ENCODE data around the gene AHR.

AHR gene

DNA sequence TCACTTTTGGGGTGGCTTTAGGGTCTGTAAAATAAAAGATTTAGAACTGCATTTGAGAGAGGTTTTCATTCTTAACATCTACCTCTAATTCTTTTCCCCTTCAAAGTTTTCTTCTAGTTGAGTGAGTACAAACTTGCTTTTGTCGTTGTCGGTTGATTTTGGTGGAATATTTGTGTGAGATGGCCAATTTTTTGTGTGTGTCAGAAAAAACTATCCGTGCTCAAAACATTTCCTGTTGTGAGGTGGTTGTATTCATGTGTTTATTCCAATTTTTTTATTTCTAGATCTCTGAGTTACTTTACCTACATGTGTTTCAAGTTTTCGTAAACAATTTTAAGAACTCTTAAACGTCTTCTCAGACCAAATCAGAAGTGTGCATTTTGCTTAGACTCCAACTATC is 1.6 kb downstream of the AHR start:
- H3K4me1 ChIP-seq (ENCODE audit: control insufficient read depth, insufficient read depth, low read length) = peaks cover 26% of the 10 kb centered on the region
- ChIA-PET POLR2A (interaction anchor here (1.0 kb wide), 1 partner anchor 36 kb away, joined by 3 read pairs; no protein-coding TSS in a partner anchor), CTCF (interaction anchor here (0.7 kb wide), 1 partner anchor 1033 kb away, joined by 3 read pairs; no protein-coding TSS in a partner anchor)
- no peak overlapping the region; the same call in 1 of the 2 replicates for H3K27ac ChIP-seq (ENCODE audit: extremely low read depth, low read depth, low read length)
- TF ChIP-seq, protein P1, sequence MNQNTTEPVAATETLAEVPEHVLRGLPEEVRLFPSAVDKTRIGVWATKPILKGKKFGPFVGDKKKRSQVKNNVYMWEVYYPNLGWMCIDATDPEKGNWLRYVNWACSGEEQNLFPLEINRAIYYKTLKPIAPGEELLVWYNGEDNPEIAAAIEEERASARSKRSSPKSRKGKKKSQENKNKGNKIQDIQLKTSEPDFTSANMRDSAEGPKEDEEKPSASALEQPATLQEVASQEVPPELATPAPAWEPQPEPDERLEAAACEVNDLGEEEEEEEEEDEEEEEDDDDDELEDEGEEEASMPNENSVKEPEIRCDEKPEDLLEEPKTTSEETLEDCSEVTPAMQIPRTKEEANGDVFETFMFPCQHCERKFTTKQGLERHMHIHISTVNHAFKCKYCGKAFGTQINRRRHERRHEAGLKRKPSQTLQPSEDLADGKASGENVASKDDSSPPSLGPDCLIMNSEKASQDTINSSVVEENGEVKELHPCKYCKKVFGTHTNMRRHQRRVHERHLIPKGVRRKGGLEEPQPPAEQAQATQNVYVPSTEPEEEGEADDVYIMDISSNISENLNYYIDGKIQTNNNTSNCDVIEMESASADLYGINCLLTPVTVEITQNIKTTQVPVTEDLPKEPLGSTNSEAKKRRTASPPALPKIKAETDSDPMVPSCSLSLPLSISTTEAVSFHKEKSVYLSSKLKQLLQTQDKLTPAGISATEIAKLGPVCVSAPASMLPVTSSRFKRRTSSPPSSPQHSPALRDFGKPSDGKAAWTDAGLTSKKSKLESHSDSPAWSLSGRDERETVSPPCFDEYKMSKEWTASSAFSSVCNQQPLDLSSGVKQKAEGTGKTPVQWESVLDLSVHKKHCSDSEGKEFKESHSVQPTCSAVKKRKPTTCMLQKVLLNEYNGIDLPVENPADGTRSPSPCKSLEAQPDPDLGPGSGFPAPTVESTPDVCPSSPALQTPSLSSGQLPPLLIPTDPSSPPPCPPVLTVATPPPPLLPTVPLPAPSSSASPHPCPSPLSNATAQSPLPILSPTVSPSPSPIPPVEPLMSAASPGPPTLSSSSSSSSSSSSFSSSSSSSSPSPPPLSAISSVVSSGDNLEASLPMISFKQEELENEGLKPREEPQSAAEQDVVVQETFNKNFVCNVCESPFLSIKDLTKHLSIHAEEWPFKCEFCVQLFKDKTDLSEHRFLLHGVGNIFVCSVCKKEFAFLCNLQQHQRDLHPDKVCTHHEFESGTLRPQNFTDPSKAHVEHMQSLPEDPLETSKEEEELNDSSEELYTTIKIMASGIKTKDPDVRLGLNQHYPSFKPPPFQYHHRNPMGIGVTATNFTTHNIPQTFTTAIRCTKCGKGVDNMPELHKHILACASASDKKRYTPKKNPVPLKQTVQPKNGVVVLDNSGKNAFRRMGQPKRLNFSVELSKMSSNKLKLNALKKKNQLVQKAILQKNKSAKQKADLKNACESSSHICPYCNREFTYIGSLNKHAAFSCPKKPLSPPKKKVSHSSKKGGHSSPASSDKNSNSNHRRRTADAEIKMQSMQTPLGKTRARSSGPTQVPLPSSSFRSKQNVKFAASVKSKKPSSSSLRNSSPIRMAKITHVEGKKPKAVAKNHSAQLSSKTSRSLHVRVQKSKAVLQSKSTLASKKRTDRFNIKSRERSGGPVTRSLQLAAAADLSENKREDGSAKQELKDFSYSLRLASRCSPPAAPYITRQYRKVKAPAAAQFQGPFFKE (tag by site-specific recombination; IDR thresholded peaks at IDR 0.05; ENCODE audit: borderline replicate concordance) = no peak
- TF ChIP-seq ZNF24 (tag by site-specific recombination; IDR thresholded peaks at IDR 0.05) (no peak), IKZF3 (tag by site-specific recombination; IDR thresholded peaks at IDR 0.05) (no peak)
- TF ChIP-seq, protein P2, sequence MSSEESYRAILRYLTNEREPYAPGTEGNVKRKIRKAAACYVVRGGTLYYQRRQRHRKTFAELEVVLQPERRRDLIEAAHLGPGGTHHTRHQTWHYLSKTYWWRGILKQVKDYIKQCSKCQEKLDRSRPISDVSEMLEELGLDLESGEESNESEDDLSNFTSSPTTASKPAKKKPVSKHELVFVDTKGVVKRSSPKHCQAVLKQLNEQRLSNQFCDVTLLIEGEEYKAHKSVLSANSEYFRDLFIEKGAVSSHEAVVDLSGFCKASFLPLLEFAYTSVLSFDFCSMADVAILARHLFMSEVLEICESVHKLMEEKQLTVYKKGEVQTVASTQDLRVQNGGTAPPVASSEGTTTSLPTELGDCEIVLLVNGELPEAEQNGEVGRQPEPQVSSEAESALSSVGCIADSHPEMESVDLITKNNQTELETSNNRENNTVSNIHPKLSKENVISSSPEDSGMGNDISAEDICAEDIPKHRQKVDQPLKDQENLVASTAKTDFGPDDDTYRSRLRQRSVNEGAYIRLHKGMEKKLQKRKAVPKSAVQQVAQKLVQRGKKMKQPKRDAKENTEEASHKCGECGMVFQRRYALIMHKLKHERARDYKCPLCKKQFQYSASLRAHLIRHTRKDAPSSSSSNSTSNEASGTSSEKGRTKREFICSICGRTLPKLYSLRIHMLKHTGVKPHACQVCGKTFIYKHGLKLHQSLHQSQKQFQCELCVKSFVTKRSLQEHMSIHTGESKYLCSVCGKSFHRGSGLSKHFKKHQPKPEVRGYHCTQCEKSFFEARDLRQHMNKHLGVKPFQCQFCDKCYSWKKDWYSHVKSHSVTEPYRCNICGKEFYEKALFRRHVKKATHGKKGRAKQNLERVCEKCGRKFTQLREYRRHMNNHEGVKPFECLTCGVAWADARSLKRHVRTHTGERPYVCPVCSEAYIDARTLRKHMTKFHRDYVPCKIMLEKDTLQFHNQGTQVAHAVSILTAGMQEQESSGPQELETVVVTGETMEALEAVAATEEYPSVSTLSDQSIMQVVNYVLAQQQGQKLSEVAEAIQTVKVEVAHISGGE (tag by site-specific recombination; conservative IDR thresholded peaks at IDR 0.05; ENCODE audit: low read depth) = peak; percentile 90
- H3K9me3 ChIP-seq (ENCODE audit: control insufficient read depth, insufficient read depth, low read depth, low read length) = no peaks in the 10 kb centered on the region
- H3K4me3 ChIP-seq (ENCODE audit: low read depth, low read length) = peak overlapping the region; percentile 99
- H3K36me3 ChIP-seq (ENCODE audit: control insufficient read depth in 2 of 2, insufficient read depth in 1 of 2, low read length in 2 of 2) = no peaks in the 10 kb centered on the region

DNA sequence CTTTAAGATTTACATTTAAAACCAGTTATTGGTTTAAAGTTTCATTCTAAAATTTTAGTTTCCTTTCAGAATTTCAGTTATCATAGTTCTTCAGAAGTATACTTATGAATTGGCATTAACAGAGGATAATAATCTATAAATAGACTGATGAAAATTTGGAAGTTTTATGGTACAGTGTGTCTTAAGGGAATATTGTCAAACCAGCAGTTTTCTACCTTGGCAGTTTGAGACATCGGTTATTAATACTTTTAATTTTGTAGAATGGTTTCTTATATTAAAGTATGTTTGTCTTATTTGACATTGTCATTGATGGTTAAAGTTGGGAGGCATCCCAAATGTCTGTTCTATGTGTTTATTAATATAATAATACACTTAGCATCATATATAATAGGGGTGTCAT is 2.0 kb downstream of the AHR start:
- Histone ChIP-seq H3K4me3 (ENCODE audit: low read depth, low read length) (peak overlapping the region; percentile 99), H3K27ac (ENCODE audit: extremely low read depth, low read depth, low read length) (no peak overlapping the region), H3K36me3 (ENCODE audit: control insufficient read depth in 2 of 2, insufficient read depth in 1 of 2, low read length in 2 of 2) (no peaks in the 10 kb centered on the region), H3K9me3 (ENCODE audit: control insufficient read depth, insufficient read depth, low read depth, low read length) (no peaks in the 10 kb centered on the region), H3K4me1 (ENCODE audit: control insufficient read depth, insufficient read depth, low read length) (peaks cover 30% of the 10 kb centered on the region)
- CTCF ChIA-PET = interaction anchor here (1.0 to 3.0 kb wide), 3 partner anchors 24 to 291 kb away, joined by 4 to 16 read pairs (median 5); no protein-coding TSS in a partner anchor
- POLR2A ChIA-PET = no interaction called here
- TF ChIP-seq ZNF23 (tag by site-specific recombination; IDR thresholded peaks at IDR 0.05; ENCODE audit: borderline replicate concordance) = no peak
- TF ChIP-seq, protein P3, sequence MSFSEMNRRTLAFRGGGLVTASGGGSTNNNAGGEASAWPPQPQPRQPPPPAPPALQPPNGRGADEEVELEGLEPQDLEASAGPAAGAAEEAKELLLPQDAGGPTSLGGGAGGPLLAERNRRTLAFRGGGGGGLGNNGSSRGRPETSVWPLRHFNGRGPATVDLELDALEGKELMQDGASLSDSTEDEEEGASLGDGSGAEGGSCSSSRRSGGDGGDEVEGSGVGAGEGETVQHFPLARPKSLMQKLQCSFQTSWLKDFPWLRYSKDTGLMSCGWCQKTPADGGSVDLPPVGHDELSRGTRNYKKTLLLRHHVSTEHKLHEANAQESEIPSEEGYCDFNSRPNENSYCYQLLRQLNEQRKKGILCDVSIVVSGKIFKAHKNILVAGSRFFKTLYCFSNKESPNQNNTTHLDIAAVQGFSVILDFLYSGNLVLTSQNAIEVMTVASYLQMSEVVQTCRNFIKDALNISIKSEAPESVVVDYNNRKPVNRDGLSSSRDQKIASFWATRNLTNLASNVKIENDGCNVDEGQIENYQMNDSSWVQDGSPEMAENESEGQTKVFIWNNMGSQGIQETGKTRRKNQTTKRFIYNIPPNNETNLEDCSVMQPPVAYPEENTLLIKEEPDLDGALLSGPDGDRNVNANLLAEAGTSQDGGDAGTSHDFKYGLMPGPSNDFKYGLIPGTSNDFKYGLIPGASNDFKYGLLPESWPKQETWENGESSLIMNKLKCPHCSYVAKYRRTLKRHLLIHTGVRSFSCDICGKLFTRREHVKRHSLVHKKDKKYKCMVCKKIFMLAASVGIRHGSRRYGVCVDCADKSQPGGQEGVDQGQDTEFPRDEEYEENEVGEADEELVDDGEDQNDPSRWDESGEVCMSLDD (tag by site-specific recombination; IDR thresholded peaks at IDR 0.05) = no peak
- TF ChIP-seq EGR2 (tag by site-specific recombination; IDR thresholded peaks at IDR 0.05; ENCODE audit: low read depth) = no peak
- TF ChIP-seq ZNF707 (tag by site-specific recombination; IDR thresholded peaks at IDR 0.05) = no peak
- TF ChIP-seq SCRT2 (tag by site-specific recombination; IDR thresholded peaks at IDR 0.05) = no peak
- TF ChIP-seq, protein P4, sequence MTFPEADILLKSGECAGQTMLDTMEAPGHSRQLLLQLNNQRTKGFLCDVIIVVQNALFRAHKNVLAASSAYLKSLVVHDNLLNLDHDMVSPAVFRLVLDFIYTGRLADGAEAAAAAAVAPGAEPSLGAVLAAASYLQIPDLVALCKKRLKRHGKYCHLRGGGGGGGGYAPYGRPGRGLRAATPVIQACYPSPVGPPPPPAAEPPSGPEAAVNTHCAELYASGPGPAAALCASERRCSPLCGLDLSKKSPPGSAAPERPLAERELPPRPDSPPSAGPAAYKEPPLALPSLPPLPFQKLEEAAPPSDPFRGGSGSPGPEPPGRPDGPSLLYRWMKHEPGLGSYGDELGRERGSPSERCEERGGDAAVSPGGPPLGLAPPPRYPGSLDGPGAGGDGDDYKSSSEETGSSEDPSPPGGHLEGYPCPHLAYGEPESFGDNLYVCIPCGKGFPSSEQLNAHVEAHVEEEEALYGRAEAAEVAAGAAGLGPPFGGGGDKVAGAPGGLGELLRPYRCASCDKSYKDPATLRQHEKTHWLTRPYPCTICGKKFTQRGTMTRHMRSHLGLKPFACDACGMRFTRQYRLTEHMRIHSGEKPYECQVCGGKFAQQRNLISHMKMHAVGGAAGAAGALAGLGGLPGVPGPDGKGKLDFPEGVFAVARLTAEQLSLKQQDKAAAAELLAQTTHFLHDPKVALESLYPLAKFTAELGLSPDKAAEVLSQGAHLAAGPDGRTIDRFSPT (tag by site-specific recombination; IDR thresholded peaks at IDR 0.05) = no peak
- no peak for TF ChIP-seq OVOL3 (tag by site-specific recombination; IDR thresholded peaks at IDR 0.05)
- no peak for TF ChIP-seq REPIN1 (tag by site-specific recombination; IDR thresholded peaks at IDR 0.05; ENCODE audit: low read depth)
- TF ChIP-seq ZNF404 (tag by site-specific recombination; IDR thresholded peaks at IDR 0.05) = no peak
- no peak for TF ChIP-seq KLF1 (tag by site-specific recombination; IDR thresholded peaks at IDR 0.05)
- TF ChIP-seq KLF7 (tag by site-specific recombination; IDR thresholded peaks at IDR 0.05; ENCODE audit: borderline replicate concordance) = no peak
- no peak for TF ChIP-seq ZNF335 (tag by site-specific recombination; conservative IDR thresholded peaks at IDR 0.05)
